ENCODE data around the gene SNAI3. TPM values are rescaled to one million over a fixed set of nuclear protein-coding genes. Genes with fewer than 3 reads are reported as not detected.

SNAI3 gene
- total and polyA plus RNA-seq, 8 donors = 0.19 to 1.9 (median 0.72) TPM

DNA sequence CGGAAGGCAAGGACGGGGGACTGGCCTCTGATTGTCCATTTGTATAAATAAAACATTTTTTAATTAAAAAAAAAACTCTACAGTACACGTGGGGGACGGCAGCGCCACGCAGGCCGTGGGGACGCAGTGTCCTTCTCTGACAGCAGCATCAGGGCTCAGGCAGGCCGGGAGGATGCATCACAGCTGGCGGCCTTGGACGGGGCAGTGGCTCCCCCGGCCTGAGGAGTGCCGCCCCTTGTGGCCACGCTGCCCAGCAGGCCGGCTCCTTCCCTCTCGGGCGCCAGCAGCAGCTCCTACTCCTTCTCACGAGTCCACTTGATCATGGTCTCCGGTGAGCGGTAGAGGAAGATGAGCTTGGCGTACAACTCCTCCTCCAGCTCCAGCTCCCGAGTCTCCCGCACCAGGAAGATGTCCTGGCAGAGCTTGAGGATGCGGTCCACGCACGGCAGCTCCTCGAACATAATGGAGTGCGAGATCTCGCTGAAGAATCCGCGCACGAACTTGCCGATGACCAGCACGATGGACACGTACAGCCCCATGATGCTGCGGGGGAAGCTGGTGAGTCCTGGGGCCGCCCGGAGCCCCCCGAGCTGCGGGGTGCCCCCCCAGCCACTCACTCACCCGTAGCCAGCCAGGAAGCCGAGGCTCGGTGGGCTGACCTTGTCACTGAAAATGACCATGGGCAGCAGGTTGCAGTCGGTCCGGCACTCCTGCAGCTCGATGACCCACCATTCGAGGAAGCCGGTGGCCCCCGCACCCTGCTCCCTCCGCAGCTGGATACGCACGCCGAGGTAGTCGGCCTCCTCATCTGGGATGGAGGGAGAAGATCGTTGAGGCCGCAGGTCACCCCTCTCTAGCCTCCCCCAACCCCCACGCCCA lies 29.2 kb upstream of the SNAI3 start:
- Histone ChIP-seq H3K27ac (no peak overlapping the region), H3K36me3 (peaks cover 0 to 13% (median 12%) of the 10 kb centered on the region in 3 donors), H3K4me1 (no peaks in the 10 kb centered on the region), H3K27me3 (no peaks in the 10 kb centered on the region), H3K9me3 (no peaks in the 10 kb centered on the region), H3K4me3 (no peak overlapping the region)
- FAIRE-seq = no peak
- TF ChIP-seq, protein P1, sequence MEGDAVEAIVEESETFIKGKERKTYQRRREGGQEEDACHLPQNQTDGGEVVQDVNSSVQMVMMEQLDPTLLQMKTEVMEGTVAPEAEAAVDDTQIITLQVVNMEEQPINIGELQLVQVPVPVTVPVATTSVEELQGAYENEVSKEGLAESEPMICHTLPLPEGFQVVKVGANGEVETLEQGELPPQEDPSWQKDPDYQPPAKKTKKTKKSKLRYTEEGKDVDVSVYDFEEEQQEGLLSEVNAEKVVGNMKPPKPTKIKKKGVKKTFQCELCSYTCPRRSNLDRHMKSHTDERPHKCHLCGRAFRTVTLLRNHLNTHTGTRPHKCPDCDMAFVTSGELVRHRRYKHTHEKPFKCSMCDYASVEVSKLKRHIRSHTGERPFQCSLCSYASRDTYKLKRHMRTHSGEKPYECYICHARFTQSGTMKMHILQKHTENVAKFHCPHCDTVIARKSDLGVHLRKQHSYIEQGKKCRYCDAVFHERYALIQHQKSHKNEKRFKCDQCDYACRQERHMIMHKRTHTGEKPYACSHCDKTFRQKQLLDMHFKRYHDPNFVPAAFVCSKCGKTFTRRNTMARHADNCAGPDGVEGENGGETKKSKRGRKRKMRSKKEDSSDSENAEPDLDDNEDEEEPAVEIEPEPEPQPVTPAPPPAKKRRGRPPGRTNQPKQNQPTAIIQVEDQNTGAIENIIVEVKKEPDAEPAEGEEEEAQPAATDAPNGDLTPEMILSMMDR (IDR thresholded peaks at IDR 0.05) = no peak
- no peak for ATAC-seq
- intact Hi-C loops (cut with DNase I) = no loop called here
- DNase-seq = no peak
- WGBS, 2 donors = 93 to 95% methylated on average over 57 of the region's 57 CpGs

DNA sequence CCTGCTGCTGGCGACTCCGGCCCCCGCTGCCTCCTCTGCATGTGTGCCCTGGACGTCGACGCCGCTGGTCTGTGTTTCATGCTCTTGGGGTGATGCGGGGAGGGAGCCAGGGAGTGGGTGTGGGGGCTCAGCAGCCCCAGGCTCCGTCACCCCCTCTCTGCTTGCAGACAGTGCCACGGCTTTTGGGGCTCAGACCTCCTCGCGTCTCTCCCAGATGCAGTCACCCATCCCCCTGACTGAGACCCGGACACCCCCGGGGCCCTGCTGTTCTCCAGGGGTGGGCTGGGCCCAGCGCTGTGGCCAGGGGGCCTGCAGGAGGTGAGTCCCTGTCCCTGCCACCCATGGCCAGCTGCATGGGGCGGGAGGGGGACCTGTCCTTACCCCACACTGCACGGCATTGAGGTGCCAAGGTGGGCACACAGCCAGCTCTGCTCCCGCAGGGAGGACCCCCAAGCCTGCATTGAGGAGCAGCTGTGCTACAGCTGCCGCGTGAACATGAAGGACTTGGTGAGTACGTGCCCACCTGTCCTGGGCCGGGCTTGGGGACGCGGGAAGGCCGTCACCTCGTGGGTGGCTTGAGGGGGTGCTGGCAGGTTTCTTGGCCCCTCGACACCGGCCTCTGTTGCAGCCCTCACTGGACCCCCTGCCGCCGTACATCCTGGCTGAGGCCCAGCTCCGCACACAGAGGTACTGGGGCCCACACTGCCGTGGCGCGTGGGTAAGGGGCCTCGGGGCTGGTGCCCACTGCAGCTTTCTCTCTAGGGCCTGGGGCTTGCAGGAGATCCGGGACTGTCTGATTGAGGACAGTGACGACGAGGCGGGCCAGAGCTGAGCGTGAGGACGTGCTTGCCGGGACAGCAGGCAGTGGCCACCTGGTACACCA lies 28.4 kb upstream of the SNAI3 start:
- FAIRE-seq (no peak), ATAC-seq (no peak), DNase-seq (no peak)
- no peak overlapping the region for H3K4me3 ChIP-seq
- WGBS, 2 donors = 93 to 95% methylated on average over 41 to 42 of the region's 42 CpGs
- H3K9me3 ChIP-seq = no peaks in the 10 kb centered on the region
- TF ChIP-seq, protein P1 (IDR thresholded peaks at IDR 0.05) = no peak
- no peak overlapping the region for H3K27ac ChIP-seq
- intact Hi-C loops (cut with DNase I) = no loop called here
- no peaks in the 10 kb centered on the region for H3K27me3 ChIP-seq
- no peaks in the 10 kb centered on the region for H3K4me1 ChIP-seq
- peaks cover 0 to 13% (median 12%) of the 10 kb centered on the region in 3 donors for H3K36me3 ChIP-seq

DNA sequence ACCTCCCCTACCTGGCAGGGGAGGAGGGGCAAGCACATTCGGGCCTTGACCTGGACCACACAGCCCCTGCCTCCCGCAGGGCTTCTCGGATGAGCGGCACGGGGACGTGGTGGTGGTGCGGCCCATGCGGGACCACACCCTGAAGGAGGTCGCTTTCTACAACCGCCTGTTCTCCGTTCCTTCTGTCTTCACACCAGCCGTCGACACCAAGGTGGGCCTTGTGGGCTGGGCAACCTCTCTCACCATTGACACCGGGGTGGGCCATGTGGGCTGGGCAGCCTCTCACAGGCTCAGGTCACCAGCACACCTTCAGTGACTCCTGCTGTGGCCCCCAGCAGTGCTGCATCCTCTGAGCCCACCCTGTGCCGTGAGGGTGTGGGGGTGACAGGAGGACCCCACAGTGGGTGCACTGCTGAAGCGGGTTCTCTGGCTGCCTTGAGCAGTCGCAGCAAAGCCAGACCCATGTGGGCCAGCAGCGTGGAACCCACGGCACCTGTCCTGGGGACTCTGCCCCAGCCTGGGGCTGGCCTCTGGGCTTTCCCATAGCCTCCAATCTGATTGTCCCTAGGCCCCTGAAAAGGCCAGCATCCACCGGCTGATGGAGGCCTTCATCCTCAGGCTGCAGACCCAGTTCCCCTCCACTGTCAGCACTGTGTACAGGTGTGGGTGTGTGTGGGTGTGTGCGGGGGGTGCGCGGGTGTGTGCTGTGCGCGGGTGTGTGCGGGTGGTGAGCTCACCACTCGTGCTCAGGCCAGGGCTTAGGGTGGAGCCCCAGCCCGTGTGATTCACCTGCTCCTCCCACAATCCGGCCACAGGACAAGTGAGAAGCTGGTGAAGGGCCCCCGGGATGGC lies 27.5 kb upstream of the SNAI3 start:
- Histone ChIP-seq H3K9me3 (no peaks in the 10 kb centered on the region), H3K36me3 (peaks cover 0 to 13% (median 12%) of the 10 kb centered on the region in 3 donors), H3K4me3 (no peak overlapping the region), H3K27me3 (no peaks in the 10 kb centered on the region), H3K4me1 (no peaks in the 10 kb centered on the region), H3K27ac (no peak overlapping the region)
- FAIRE-seq (no peak), DNase-seq (no peak), ATAC-seq (peak in 1 of 4 donors; percentile 33)
- TF ChIP-seq, protein P1 (IDR thresholded peaks at IDR 0.05) = no peak
- intact Hi-C loops (cut with DNase I) = no loop called here
- WGBS, 2 donors = 91% methylated on average over 29 to 30 of the region's 30 CpGs

DNA sequence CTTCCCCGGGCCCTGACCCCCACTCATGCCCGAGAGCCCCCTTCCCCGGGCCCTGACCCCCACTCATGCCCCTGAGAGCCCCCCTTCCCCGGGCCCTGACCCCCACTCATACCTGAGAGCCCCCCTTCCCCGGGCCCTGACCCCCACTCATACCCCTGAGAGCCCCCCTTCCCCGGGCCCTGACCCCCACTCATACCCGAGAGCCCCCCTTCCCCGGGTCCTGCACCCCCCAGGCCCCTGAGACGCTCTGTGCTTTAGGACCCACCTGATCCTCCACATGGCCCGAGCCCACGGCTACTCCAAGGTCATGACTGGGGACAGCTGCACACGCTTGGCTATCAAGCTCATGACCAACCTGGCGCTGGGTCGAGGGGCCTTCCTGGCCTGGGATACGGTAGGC lies 26.7 kb upstream of the SNAI3 start:
- intact Hi-C loops (cut with DNase I) = no loop called here
- H3K27me3 ChIP-seq = no peaks in the 10 kb centered on the region
- H3K9me3 ChIP-seq = no peaks in the 10 kb centered on the region
- 68 to 77% methylated on average over 13 to 15 of the region's 15 CpGs for WGBS, 2 donors
- H3K4me3 ChIP-seq = no peak overlapping the region
- ATAC-seq = no peak
- H3K36me3 ChIP-seq = peaks cover 0 to 13% (median 12%) of the 10 kb centered on the region in 3 donors
- TF ChIP-seq, protein P1 (IDR thresholded peaks at IDR 0.05) = no peak
- H3K27ac ChIP-seq = no peak overlapping the region
- no peak for DNase-seq
- no peak for FAIRE-seq
- H3K4me1 ChIP-seq = no peaks in the 10 kb centered on the region
